Breast epithelium (tissue), 4 donors: ENCODE data around the gene AUNIP. TPM values are rescaled to one million over a fixed set of nuclear protein-coding genes. Genes with fewer than 3 reads are reported as not detected.

ENCODE experiments used
- DNase-seq, 2 donors: peaks; one replicate each; pipeline ENCODE4 v3.0.0-alpha.2; 2019; ENCODE audit warnings: low spot score in 2 of 2
- H3K27ac ChIP-seq, 2 donors: fragments of 200-600 bp; sonication (generic) in 1 of 2; one replicate each; pipeline ENCODE4 v1.5.1; 2016 to 2019; ENCODE audit warnings: mild to moderate bottlenecking in 1 of 2
- H3K27me3 ChIP-seq, 2 donors: fragments of 200-600 bp; sonication (generic) in 1 of 2; one replicate each; pipeline versions ENCODE4 v1.5.1 to v1.6.0; 2017 to 2019; ENCODE audit warnings: control low read depth in 1 of 2, mild to moderate bottlenecking in 1 of 2
- H3K36me3 ChIP-seq: fragments of 200-600 bp; one replicate; pipeline ENCODE4 v1.5.1; 2019
- H3K4me1 ChIP-seq, 2 donors: fragments of 200-600 bp; sonication (generic); one replicate each; pipeline ENCODE4 v1.5.1; 2016 to 2019; ENCODE audit warnings: control low read depth in 1 of 2
- H3K4me3 ChIP-seq, 3 donors: fragments of 200-600 bp; sonication (generic); 1 replicate in 2 of 3; 2 replicates in 1 of 3; pipeline ENCODE4 v1.5.1; 2016 to 2019; ENCODE audit warnings: mild to moderate bottlenecking in 3 of 3, moderate library complexity in 2 of 3
- H3K9me3 ChIP-seq, 2 donors: fragments of 200-600 bp; sonication (generic) in 1 of 2; one replicate each; pipeline ENCODE4 v1.5.1; 2016 to 2019; ENCODE audit warnings: control low read depth in 1 of 2
- POLR2A ChIP-seq: fragments of 450-650 bp; IDR thresholded peaks from one replicate; pipeline ENCODE4 v1.6.1; 2016; ENCODE audit warnings: antibody characterized with exemption, mild to moderate bottlenecking, moderate library complexity
- POLR2AphosphoS5 ChIP-seq, 3 donors: sonication (generic); formaldehyde crosslinking; IDR thresholded peaks; one replicate each; pipeline ENCODE4 v1.6.1; 2017; ENCODE audit warnings: antibody characterized with exemption in 3 of 3
- intact Hi-C: fragments of 100-400 bp; cut with DNase I; formaldehyde crosslinking; loops from one replicate; pipeline ENCODE4 v1.15.1; 2023; ENCODE audit warnings: low total_unique reads
- total RNA-seq, 3 donors: library from RNA; depleted of rRNA; stranded (reverse); fragments of >200 nt; gene quantifications; one replicate each; pipeline ENCODE4 v1.1.0, GENCODE V29; 2016
- TF ChIP-seq, protein P1 (sequence below), 3 donors: fragments of 450-650 bp; IDR thresholded peaks; one replicate each; pipeline ENCODE4 v1.5.1; 2016 to 2017; ENCODE audit warnings: antibody characterized with exemption in 3 of 3, mild to moderate bottlenecking in 3 of 3, moderate library complexity in 3 of 3

The AUNIP gene
- total RNA-seq, 3 donors from 2014 or later, result 0.33 to 0.88 TPM; not detected in 1

DNA sequence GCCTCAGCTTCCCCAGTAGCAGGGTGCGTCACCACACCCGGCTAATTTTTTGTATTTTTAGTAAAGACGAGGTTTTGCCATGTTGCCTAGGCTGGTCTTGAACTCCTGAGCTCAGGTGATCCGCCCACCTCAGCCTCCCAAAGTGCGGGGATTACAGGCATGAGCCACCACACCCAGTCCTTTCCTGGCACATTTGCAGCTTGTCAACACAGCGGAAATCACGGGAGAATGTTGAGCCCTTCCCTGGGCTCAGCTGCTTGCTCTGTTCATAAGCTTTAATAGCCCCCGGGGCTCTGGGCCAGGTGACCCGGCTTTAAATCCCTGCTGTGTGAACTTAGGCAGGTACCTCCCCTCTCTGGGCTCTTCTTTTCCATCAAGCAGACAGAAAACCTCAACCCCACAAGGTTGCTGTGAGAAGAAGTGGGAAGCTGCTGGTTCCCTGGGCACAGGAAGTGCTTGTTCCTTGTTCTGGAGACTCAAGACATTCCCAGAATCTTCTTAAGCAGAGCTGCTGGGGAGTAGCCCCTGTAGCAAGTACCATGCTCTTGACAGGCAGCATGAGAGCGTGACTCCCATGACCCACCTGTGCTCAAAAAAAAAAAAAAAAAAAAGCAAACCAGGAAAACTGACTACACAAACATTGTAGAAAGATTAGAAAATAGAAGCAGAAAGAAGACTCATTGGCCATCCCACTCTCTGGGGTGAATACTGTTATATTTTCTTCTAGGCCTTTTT lies 73.8 kb downstream of the AUNIP start:
- Histone ChIP-seq H3K4me1 (peaks cover 0 to 3% of the 10 kb centered on the region in 2 donors), H3K4me3 (no peak overlapping the region), H3K9me3 (no peaks in the 10 kb centered on the region), H3K36me3 (no peaks in the 10 kb centered on the region), H3K27ac (no peak overlapping the region), H3K27me3 (no peaks in the 10 kb centered on the region)
- intact Hi-C loops, result no loop called here
- TF ChIP-seq, protein P1, sequence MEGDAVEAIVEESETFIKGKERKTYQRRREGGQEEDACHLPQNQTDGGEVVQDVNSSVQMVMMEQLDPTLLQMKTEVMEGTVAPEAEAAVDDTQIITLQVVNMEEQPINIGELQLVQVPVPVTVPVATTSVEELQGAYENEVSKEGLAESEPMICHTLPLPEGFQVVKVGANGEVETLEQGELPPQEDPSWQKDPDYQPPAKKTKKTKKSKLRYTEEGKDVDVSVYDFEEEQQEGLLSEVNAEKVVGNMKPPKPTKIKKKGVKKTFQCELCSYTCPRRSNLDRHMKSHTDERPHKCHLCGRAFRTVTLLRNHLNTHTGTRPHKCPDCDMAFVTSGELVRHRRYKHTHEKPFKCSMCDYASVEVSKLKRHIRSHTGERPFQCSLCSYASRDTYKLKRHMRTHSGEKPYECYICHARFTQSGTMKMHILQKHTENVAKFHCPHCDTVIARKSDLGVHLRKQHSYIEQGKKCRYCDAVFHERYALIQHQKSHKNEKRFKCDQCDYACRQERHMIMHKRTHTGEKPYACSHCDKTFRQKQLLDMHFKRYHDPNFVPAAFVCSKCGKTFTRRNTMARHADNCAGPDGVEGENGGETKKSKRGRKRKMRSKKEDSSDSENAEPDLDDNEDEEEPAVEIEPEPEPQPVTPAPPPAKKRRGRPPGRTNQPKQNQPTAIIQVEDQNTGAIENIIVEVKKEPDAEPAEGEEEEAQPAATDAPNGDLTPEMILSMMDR (IDR thresholded peaks at IDR 0.05), result no peak
- TF ChIP-seq POLR2A, result no peak
- no peak for TF ChIP-seq POLR2AphosphoS5 (IDR thresholded peaks at IDR 0.05)
- no peak for DNase-seq

DNA sequence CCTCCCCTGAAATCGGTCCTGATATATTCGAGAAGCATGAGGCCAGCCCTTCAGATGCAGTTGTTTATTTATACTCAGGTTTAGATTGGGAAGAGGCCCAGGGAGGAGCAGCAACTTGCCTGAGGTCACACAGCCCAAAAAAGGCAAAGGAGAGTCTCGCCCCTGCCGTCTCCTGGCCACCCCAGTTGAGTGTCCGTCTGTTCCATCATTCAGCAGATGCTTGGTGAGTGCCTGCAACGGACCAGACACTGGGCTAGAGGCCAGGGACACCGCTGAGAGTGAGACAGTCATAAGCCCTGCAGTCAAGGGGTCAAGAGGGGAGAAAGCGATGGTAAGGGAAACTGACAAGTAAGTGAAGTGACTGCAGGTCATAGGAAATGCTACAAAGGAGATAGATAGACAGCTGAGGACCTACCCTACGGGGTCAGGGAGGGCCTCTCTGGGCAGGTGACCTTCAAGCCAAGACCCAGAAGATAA lies 74.6 kb downstream of the AUNIP start:
- DNase-seq, result no peak
- intact Hi-C loops, result no loop called here
- TF ChIP-seq, protein P1 (IDR thresholded peaks at IDR 0.05), result no peak
- TF ChIP-seq POLR2A (no peak), POLR2AphosphoS5 (IDR thresholded peaks at IDR 0.05) (no peak)
- Histone ChIP-seq H3K27ac (no peak overlapping the region), H3K36me3 (no peaks in the 10 kb centered on the region), H3K4me1 (peaks cover 0 to 3% of the 10 kb centered on the region in 2 donors), H3K27me3 (no peaks in the 10 kb centered on the region), H3K9me3 (no peaks in the 10 kb centered on the region), H3K4me3 (no peak overlapping the region)

Other genes starting within 250 kb of the AUNIP start
- 10 to 100 TPM in 1 of 3 donors, 1 to 10 TPM in 2; 6.7 to 13.8 (median 6.9) TPM for gene MAN1C1, start 242.7 kb downstream of the AUNIP start, total RNA-seq
- gene SELENON, start 59.3 kb downstream of the AUNIP start, total RNA-seq, result 10 to 100 TPM; 16.6 to 39.0 (median 22.1) TPM
- 10 to 100 TPM; 71.6 to 79.2 (median 75.4) TPM for gene MTFR1L, start 39.5 kb downstream of the AUNIP start, total RNA-seq
- 1 to 10 TPM; 4.2 to 8.2 (median 7.2) TPM for gene PAQR7, start 16.3 kb upstream of the AUNIP start, total RNA-seq
- 10 to 100 TPM; 23.9 to 33.8 (median 28.4) TPM for gene STMN1, start 47.0 kb upstream of the AUNIP start, total RNA-seq
- gene PAFAH2, start 138.6 kb upstream of the AUNIP start, total RNA-seq, result 10 to 100 TPM in 1 of 3 donors, 1 to 10 TPM in 2; 8.2 to 19.9 (median 9.8) TPM
- gene EXTL1, start 162.3 kb upstream of the AUNIP start, total RNA-seq, result 1 to 10 TPM in 1 of 3 donors, under 1 TPM in 1, not detected in 1; 0.98 to 2.8 TPM
- gene SLC30A2, start 186.7 kb upstream of the AUNIP start, total RNA-seq, result 1 to 10 TPM in 1 of 3 donors, under 1 TPM in 2; 0.16 to 1.3 (median 0.33) TPM
- 1 to 10 TPM in 2 of 3 donors, not detected in 1; 2.2 to 4.0 TPM for gene TRIM63, start 208.2 kb upstream of the AUNIP start, total RNA-seq